HG03442 (cell line): ENCODE results near the gene SDK1.

ENCODE experiments used
- ATAC-seq: cut with Tn5 transposase; IDR thresholded peaks from one replicate; pipeline ENCODE4 v1.9.1; 2021; ENCODE audit warnings: mild to moderate bottlenecking, moderate library complexity; ENCODE audit not compliant: unreplicated experiment

SDK1 gene

GRCh38 chr7:3397324-3397723 lies 96.3 kb downstream of the SDK1 start:
- no peak for ATAC-seq

GRCh38 chr7:3399858-3400257 lies 98.8 kb downstream of the SDK1 start:
- ATAC-seq, result peak; percentile 43

- ATAC-seq, result no peak
Observed at GRCh38 chr7:3404501-3404900, 103.4 kb downstream of the SDK1 start.

- ATAC-seq, result peak; percentile 60
Observed at GRCh38 chr7:3408814-3409595, 108.0 kb downstream of the SDK1 start.

- no peak for ATAC-seq
Observed at GRCh38 chr7:3412871-3413270, 111.8 kb downstream of the SDK1 start.

GRCh38 chr7:3415861-3416312 lies 114.8 kb downstream of the SDK1 start:
- ATAC-seq, result no peak

GRCh38 chr7:3416453-3416852 lies 115.4 kb downstream of the SDK1 start:
- ATAC-seq, result no peak

- no peak for ATAC-seq
Observed at GRCh38 chr7:3425087-3425486, 124.0 kb downstream of the SDK1 start.

- no peak for ATAC-seq
Observed at GRCh38 chr7:3426064-3426463, 125.0 kb downstream of the SDK1 start.

- ATAC-seq, result no peak
Observed at GRCh38 chr7:3427957-3428356, 126.9 kb downstream of the SDK1 start.

GRCh38 chr7:3429981-3430380 lies 128.9 kb downstream of the SDK1 start:
- no peak for ATAC-seq

GRCh38 chr7:3430588-3430987 lies 129.5 kb downstream of the SDK1 start:
- no peak for ATAC-seq

GRCh38 chr7:3431306-3431705 lies 130.3 kb downstream of the SDK1 start:
- ATAC-seq, result no peak

GRCh38 chr7:3432911-3433310 lies 131.9 kb downstream of the SDK1 start:
- no peak for ATAC-seq

- ATAC-seq, result no peak
Observed at GRCh38 chr7:3434611-3435010, 133.6 kb downstream of the SDK1 start.

- no peak for ATAC-seq
Observed at GRCh38 chr7:3436112-3436511, 135.1 kb downstream of the SDK1 start.

GRCh38 chr7:3436746-3437145 lies 135.7 kb downstream of the SDK1 start:
- ATAC-seq, result no peak

GRCh38 chr7:3437467-3437866 lies 136.4 kb downstream of the SDK1 start:
- ATAC-seq, result no peak

- no peak for ATAC-seq
Observed at GRCh38 chr7:3438352-3438751, 137.3 kb downstream of the SDK1 start.

- ATAC-seq, result no peak
Observed at GRCh38 chr7:3439333-3440030, 138.4 kb downstream of the SDK1 start.

GRCh38 chr7:3440509-3440908 lies 139.5 kb downstream of the SDK1 start:
- no peak for ATAC-seq

GRCh38 chr7:3443716-3444115 lies 142.7 kb downstream of the SDK1 start:
- no peak for ATAC-seq
